Natural killer cell (primary cell): ENCODE data around the gene STAB2. TPM values are rescaled to one million over a fixed set of nuclear protein-coding genes. Genes with fewer than 3 reads are reported as not detected.

ENCODE experiments used
- ATAC-seq, 3 donors: fragments of 150-1000 bp in 2 of 3; fragments of 200-7000 bp in 1 of 3; cut with Tn5 transposase; 1 replicate in 1 of 3; 2 replicates in 2 of 3; pipeline ENCODE4 v1.10.0; 2021; ENCODE audit warnings: mild to moderate bottlenecking in 2 of 3, moderate library complexity in 2 of 3
- DNase-seq, 2 donors: peaks; one replicate each; pipeline versions ENCODE4 v3.0.0 to v3.0.0-alpha.2; 2013 to 2021; ENCODE audit warnings: mixed read lengths in 1 of 2
- H3K27ac ChIP-seq: one replicate; pipeline ENCODE4 v1.5.1; 2013; ENCODE audit warnings: mild to moderate bottlenecking, low read length
- H3K27me3 ChIP-seq: one replicate; pipeline ENCODE4 v1.6.1; 2013; ENCODE audit warnings: low read length; ENCODE audit not compliant: control insufficient read depth, insufficient read depth
- H3K36me3 ChIP-seq: one replicate; pipeline ENCODE4 v1.6.1; 2013; ENCODE audit warnings: low read length; ENCODE audit not compliant: control insufficient read depth, insufficient read depth
- H3K4me1 ChIP-seq: one replicate; pipeline ENCODE4 v1.6.1; 2013; ENCODE audit warnings: low read length; ENCODE audit not compliant: control insufficient read depth, insufficient read depth
- H3K4me3 ChIP-seq: one replicate; pipeline ENCODE4 v1.5.1; 2013; ENCODE audit warnings: low read length
- H3K9me3 ChIP-seq: one replicate; pipeline ENCODE4 v1.6.1; 2013; ENCODE audit warnings: low read length; ENCODE audit not compliant: control insufficient read depth, insufficient read depth
- H3K27ac Mint-ChIP-seq, 2 donors: one replicate each; pipeline ENCODE4 v1.8.0; 2022; ENCODE audit warnings: mild to moderate bottlenecking in 2 of 2, mixed read lengths in 2 of 2, moderate library complexity in 1 of 2
- H3K27me3 Mint-ChIP-seq, 2 donors: one replicate each; pipeline ENCODE4 v1.8.0; 2022; ENCODE audit warnings: low read depth in 2 of 2, mixed read lengths in 2 of 2
- H3K36me3 Mint-ChIP-seq: one replicate; pipeline ENCODE4 v1.8.0; 2022; ENCODE audit warnings: mixed read lengths
- H3K4me1 Mint-ChIP-seq, 2 donors: one replicate each; pipeline ENCODE4 v1.8.0; 2022; ENCODE audit warnings: mixed read lengths in 2 of 2
- H3K4me3 Mint-ChIP-seq: one replicate; pipeline ENCODE4 v1.8.0; 2022; ENCODE audit warnings: mild to moderate bottlenecking, moderate library complexity, mixed read lengths
- H3K9me3 Mint-ChIP-seq, 2 donors: one replicate each; pipeline ENCODE4 v1.8.0; 2022; ENCODE audit warnings: mixed read lengths in 2 of 2
- CTCF ChIP-seq: fragments of 200-600 bp; IDR thresholded peaks from one replicate; pipeline ENCODE4 v1.8.0; 2022; ENCODE audit warnings: antibody characterized with exemption
- WGBS: methylation state at CpG from one replicate; pipeline ENCODE4 v1.1.7; 2013; ENCODE audit warnings: missing lambda C conversion rate; ENCODE audit not compliant: insufficient coverage; 5-methylcytosine and 5-hydroxymethylcytosine counted together
- intact Hi-C: fragments of 100-400 bp; cut with micrococcal nuclease; formaldehyde crosslinking; loops from one replicate; pipeline ENCODE4 v1.14.2; 2022
- total RNA-seq, 4 donors: library from RNA; stranded (reverse); fragments of 120-200 nt in 1 of 4; gene quantifications; one replicate each; pipeline versions ENCODE4 v1.2.3 to v1.2.4, GENCODE V29; 2013 to 2022

The STAB2 gene
- total RNA-seq, 3 donors from 2014 or later (not counting 1 experiment from before 2014, with no cell fraction given) = not detected

DNA sequence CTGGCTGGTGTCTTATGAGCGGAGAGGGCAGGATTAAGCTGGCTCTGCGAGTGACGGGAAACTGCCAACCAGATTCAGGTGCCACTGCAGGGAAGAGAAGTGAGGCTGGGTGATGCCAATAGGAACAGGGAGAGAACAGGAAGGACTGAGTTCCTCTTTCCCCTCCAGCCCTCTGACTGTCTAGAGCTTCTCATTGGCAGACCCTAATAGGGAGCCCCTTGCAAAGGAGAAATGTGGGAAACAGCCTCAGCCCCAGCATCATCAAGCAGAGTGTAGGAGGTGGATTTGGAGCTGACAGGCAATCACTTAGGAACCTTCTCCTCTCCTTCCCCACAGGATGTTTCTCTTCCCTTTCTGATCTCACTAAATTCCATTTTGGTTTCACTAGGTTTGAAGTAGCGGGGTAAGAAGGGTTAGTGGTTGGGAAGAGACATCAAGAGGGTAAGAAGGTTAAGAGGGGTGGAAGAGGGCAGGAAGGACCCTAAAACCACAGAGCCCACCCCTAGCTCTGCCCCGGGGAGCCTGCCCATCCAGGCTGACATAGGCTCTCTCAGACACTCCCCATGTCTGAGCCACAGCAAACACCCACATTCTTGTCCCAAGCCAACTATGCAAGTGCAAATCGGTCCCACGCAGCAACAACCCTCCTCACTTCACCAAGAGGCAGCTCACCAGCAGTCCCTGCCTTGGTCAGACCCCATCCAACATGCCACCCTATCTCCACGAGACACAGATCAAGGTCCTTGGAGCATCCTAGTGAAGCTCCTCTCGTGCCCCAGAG is 111.1 kb downstream of the STAB2 start:
- intact Hi-C loops = no loop called here
- Mint-ChIP-seq H3K27ac (no peak overlapping the region), H3K27me3 (peaks cover 9 to 15% of the 10 kb centered on the region in 2 donors), H3K36me3 (no peaks in the 10 kb centered on the region), H3K9me3 (no peaks in the 10 kb centered on the region), H3K4me3 (no peak overlapping the region), H3K4me1 (no peaks in the 10 kb centered on the region)
- Histone ChIP-seq H3K36me3 (no peaks in the 10 kb centered on the region), H3K4me1 (no peaks in the 10 kb centered on the region), H3K27me3 (no peaks in the 10 kb centered on the region), H3K9me3 (no peaks in the 10 kb centered on the region), H3K27ac (no peak overlapping the region), H3K4me3 (no peak overlapping the region)
- TF ChIP-seq CTCF = no peak
- no peak for DNase-seq
- no peak for ATAC-seq
- 65% methylated on average over 7 of the region's 9 CpGs for WGBS

DNA sequence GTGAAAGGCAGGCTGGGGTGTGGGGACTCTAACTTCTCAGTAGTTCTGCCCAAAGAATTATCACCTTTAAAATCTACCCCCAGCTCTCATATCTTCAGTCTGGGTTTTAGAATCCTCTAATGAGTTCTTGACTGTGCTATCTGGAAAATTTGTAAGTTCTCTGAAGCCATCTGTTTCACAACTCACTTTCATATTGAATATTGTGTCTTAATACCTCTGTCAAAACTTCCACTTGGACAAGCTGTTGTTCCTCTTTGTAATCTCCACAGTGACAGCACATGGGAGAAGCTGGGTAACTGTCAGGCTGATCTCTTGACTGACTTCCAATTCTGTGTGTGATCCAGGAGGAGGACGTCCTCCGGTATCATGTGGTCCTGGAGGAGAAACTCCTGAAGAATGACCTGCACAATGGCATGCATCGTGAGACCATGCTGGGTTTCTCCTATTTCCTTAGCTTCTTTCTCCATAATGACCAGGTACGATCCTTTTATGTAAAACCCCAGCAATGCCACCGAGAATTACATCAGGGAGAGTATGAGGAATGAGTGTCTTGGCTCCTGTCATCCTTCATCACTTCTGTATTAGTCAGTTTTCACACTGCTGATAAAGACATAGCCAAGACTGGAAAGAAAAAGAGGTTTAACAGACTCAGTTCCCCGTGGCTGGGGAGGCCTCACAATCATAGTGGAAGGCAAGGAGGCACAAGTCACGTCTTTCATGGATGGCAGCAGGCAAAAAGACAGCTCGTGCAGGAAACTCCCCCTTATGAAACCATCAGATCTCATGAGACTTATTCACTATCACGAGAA is 111.9 kb downstream of the STAB2 start:
- 78% methylated on average over 9 of the region's 9 CpGs for WGBS
- Histone ChIP-seq H3K9me3 (no peaks in the 10 kb centered on the region), H3K27ac (no peak overlapping the region), H3K27me3 (no peaks in the 10 kb centered on the region), H3K36me3 (no peaks in the 10 kb centered on the region), H3K4me1 (no peaks in the 10 kb centered on the region), H3K4me3 (no peak overlapping the region)
- ATAC-seq (no peak), DNase-seq (no peak)
- Mint-ChIP-seq H3K4me1 (no peaks in the 10 kb centered on the region), H3K36me3 (no peaks in the 10 kb centered on the region), H3K9me3 (no peaks in the 10 kb centered on the region), H3K27me3 (peaks cover 9 to 12% of the 10 kb centered on the region in 2 donors), H3K27ac (no peak overlapping the region), H3K4me3 (no peak overlapping the region)
- TF ChIP-seq CTCF = no peak
- intact Hi-C loops = no loop called here

DNA sequence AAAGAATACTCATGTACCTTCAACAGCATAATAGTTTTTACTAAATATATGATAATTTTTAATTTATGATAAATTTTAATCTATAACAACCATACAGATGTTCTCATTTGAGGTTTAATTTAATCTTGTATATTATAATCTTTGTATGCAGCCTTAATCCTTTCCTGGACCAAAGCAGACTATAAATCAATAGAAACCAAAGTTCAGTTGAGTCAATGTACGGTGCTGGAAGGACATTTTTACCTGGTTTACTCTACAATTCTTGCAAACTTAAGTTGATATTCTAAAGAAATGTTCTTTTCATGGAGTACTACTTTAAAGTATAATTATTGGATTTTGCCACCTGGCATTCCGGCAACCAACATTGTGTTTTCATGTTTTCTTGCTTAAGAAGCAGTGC is 118.0 kb downstream of the STAB2 start:
- no peak overlapping the region for H3K27ac Mint-ChIP-seq
- no peak for ATAC-seq
- DNase-seq = no peak
- H3K9me3 ChIP-seq = no peaks in the 10 kb centered on the region
- no peaks in the 10 kb centered on the region for H3K9me3 Mint-ChIP-seq
- no peak overlapping the region for H3K4me3 ChIP-seq
- H3K36me3 Mint-ChIP-seq = no peaks in the 10 kb centered on the region
- intact Hi-C loops = no loop called here
- no peak overlapping the region for H3K4me3 Mint-ChIP-seq
- no peaks in the 10 kb centered on the region for H3K36me3 ChIP-seq
- no peak overlapping the region for H3K27ac ChIP-seq
- no peaks in the 10 kb centered on the region for H3K4me1 Mint-ChIP-seq
- H3K27me3 ChIP-seq = no peaks in the 10 kb centered on the region
- no peaks in the 10 kb centered on the region for H3K4me1 ChIP-seq
- peaks cover 7 to 14% of the 10 kb centered on the region in 2 donors for H3K27me3 Mint-ChIP-seq
- WGBS = 89% methylated on average over 1 of the region's 2 CpGs
- TF ChIP-seq CTCF = no peak
